SJSA1 (cell line): ENCODE data around the gene DNAJA4. TPM values are rescaled to one million over a fixed set of nuclear protein-coding genes. Genes with fewer than 3 reads are reported as not detected.

Source experiments
- DNase-seq, 2 experiments: peaks; one replicate each; pipeline ENCODE4 v3.0.0-alpha.2; 2015 to 2020; ENCODE audit warnings: low spot score in 2 of 2, low read depth in 1 of 2
- H3K27ac ChIP-seq: fragments of 250-450 bp; sonication (Bioruptor Pico); 2 replicates; pipeline ENCODE4 v1.5.1; 2020; ENCODE audit warnings: mild to moderate bottlenecking, moderate library complexity
- H3K27me3 ChIP-seq: fragments of 250-450 bp; sonication (Bioruptor Pico); replicated peaks from 2 replicates; pipeline ENCODE4 v1.5.1; 2020; ENCODE audit warnings: mild to moderate bottlenecking, moderate library complexity
- H3K36me3 ChIP-seq: fragments of 250-450 bp; sonication (Bioruptor Pico); 2 replicates; pipeline ENCODE4 v1.5.1; 2020; ENCODE audit warnings: mild to moderate bottlenecking
- H3K4me1 ChIP-seq: fragments of 250-450 bp; sonication (Bioruptor Pico); replicated peaks from 2 replicates; pipeline ENCODE4 v1.6.1; 2021; ENCODE audit warnings: mild to moderate bottlenecking
- H3K4me3 ChIP-seq: fragments of 250-450 bp; sonication (Bioruptor Pico); 2 replicates; pipeline ENCODE4 v1.5.1; 2020; ENCODE audit warnings: mild to moderate bottlenecking
- H3K9me3 ChIP-seq: fragments of 250-450 bp; sonication (Bioruptor Pico); replicated peaks from 2 replicates; pipeline ENCODE4 v1.5.1; 2020; ENCODE audit warnings: mild to moderate bottlenecking
- total RNA-seq: library from RNA; depleted of rRNA; stranded (reverse); fragments of >200 nt; shearing (Covaris generic); gene quantifications from 2 replicates; pipeline ENCODE4 v1.2.3, GENCODE V29; 2014; rRNA removed

Gene DNAJA4
- total RNA-seq, 1 experiment from 2014 or later: 0.16 TPM

DNA sequence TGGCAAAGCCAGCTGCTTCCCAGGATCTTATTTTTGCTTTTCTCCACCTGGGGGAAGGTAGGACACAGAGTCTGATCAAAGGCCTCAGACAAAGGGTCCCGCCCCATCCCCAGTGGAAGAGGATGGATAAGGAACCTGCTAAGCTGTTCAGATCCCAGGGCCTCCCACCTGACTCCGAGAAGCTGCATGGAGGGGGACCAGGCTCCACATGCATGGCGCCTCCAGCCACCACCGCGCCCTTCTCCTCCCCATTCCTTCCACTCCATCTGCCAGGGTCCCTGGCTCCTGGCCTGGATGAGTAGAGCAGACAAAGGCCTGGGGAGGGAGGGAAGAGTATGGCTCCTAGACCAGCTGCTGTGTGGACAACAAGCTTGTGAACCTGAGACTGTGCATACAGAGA, 55.8 kb downstream of the DNAJA4 start:
- DNase-seq: no peak

DNA sequence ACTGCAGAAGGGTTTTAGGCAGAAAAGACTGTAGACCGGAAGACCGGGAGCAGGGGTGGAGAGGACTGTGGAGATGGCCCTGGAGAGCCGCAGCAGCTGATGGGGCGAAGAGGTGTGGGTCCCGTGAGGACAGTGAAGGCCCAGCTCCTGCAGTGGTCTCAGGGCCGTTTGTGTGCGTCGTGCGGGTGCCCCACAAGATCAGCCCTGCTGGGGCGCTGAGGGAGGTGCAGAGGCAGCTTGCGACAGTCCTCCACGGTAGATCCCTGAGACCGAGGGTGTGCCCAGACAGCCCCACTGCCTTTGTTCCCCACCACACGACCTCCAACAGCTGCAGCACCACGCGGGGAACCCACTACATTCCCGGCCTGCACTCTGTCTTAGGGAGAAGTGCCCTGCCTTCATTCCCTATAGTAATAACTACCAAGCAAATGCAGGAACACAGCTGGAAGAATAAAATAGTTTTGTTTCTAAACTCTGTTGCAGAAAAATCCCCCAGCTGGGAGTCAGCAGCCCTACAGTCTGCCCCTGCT, 56.7 kb downstream of the DNAJA4 start:
- peak overlapping the region; percentile 82; the same call in 1 of the 2 replicates for H3K27ac ChIP-seq
- H3K4me1 ChIP-seq: peaks cover 36% of the 10 kb centered on the region
- DNase-seq: no peak
- no peaks in the 10 kb centered on the region for H3K36me3 ChIP-seq
- H3K4me3 ChIP-seq: no peak overlapping the region
- no peaks in the 10 kb centered on the region for H3K27me3 ChIP-seq
- H3K9me3 ChIP-seq: no peaks in the 10 kb centered on the region

More for the DNA sequence above, 55.8 kb downstream of the DNAJA4 start:
- Histone ChIP-seq H3K9me3 (no peaks in the 10 kb centered on the region), H3K27me3 (no peaks in the 10 kb centered on the region), H3K27ac (no peak overlapping the region), H3K4me3 (no peak overlapping the region), H3K36me3 (no peaks in the 10 kb centered on the region), H3K4me1 (peaks cover 28% of the 10 kb centered on the region)

DNA sequence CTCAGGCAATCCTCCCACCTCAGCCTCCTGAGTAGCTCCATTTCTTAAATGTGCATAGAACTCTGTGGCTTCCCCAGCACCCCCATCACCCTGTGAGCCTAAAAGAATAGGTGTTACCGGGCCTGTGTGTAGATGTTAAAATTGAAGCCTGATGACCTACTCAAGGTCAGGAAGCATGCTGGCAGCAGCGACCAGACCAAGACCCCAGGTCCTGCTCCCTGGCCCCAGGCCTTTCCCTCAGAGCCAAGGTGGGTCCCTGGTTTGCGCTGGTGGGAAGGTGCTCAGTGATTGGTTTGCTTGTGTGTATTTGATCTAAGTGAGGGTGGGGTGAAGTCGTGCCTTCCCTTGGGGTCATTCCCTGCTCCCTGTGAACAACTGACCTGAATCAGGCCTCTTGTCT, 57.4 kb downstream of the DNAJA4 start:
- Histone ChIP-seq H3K27me3 (no peaks in the 10 kb centered on the region), H3K4me3 (no peak overlapping the region), H3K4me1 (peaks cover 36% of the 10 kb centered on the region), H3K36me3 (no peaks in the 10 kb centered on the region), H3K27ac (peak overlapping the region; percentile 82), H3K9me3 (no peaks in the 10 kb centered on the region)
- DNase-seq: no peak

DNA sequence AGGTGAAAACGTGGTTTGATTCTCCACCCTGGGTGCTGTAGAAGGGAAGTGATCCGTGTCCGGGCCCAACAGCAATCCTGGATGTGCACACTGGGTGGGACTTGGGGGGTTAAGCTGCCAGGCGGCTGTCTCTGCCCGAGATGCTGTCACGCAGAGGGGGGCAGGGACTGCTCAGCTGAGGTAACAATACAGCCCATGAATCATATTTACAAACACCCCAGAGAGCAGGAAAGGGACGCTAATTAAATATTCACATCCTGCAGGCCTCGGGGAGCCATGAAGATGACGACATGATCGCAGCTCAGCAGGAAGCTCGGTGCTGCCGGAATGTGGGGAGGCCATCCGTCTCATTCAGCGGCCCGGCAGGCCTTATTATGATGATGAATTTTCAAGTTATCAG, 57.9 kb downstream of the DNAJA4 start:
- peak overlapping the region; percentile 82 for H3K27ac ChIP-seq
- peak; percentile 89 to 94 for DNase-seq
- no peaks in the 10 kb centered on the region for H3K9me3 ChIP-seq
- no peak overlapping the region for H3K4me3 ChIP-seq
- H3K27me3 ChIP-seq: no peaks in the 10 kb centered on the region
- H3K4me1 ChIP-seq: peaks cover 36% of the 10 kb centered on the region
- no peaks in the 10 kb centered on the region for H3K36me3 ChIP-seq

DNA sequence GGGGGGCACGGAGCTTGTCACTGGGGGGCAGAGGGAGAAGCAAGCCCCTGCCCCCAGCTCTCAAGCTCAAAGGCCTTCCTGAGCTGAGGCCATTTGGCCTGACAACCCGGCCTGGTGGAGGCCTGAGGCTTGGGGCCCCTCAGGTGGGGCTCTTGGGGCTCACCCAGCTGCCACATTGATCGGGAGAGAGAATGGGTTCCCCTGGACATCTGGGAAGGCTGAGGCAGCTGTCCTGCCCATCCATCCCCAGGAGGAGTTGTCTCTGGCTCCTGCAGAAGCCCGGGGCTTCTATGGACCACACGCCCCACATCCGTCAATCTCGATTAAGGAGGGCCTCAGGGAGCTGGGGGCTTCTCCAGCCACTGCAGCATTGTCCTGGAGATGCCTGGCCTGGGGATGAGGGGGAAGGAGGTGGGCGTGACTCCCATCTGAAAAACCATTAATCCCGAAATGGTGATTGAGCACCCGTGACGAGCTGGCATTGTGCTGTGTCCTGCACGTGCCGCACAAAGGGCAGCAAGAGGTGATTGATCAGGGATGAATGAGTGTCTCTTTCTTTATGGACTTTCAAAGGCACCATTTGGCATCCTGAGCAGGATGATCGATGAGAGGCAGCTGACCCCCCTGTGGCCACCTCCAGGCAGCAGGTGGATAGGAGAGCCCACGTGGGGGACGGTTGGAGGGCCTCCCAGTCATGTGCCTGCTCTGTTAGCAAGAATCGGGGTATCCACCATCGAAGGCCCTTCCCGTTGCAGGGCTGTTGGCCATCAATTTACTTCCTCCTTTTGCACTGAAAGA, 58.6 kb downstream of the DNAJA4 start:
- no peak for DNase-seq
- H3K27me3 ChIP-seq: no peaks in the 10 kb centered on the region
- H3K27ac ChIP-seq: peak overlapping the region; percentile 82
- H3K36me3 ChIP-seq: no peaks in the 10 kb centered on the region
- H3K4me3 ChIP-seq: no peak overlapping the region
- H3K9me3 ChIP-seq: no peaks in the 10 kb centered on the region
- H3K4me1 ChIP-seq: peaks cover 36% of the 10 kb centered on the region

DNA sequence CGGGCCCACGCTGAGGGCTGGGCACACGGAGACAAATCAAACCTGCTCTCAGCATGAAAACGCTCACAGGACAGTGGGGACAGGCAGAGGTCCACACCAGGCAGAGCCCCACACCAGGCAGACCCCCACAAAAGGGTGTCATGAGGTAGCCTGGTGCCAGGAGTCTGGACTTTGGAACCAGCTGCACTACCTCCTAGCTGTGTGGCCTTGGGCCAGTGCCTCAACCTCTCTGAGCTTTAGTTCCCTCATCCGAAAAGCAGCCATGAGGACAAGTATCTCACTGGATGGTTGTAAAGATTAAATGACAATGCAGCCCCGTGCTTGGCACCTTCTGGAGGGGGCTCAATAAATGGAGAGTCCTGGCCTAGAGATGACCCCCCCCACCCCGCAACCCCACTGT, 59.3 kb downstream of the DNAJA4 start:
- H3K36me3 ChIP-seq: no peaks in the 10 kb centered on the region

DNA sequence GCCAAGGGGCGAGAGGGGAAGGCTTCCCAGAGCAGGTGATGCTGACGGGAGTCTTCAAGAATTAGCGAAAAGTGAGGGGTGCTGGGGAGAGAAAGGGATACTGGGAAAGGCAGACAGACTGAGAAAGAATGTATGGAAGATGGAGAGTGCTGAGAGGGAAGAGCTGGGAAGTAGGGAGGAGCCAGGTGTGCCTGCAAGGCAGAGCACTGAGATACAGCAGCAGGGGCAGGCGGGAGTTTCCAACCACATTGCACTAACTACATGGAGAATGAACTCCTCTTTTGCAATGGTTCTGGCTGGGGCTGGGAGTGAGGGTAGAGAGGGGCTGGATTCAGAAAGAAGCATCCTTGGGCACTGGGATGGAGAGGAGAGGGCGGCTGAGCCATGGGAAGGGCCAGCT, 59.8 kb downstream of the DNAJA4 start:
- Histone ChIP-seq H3K9me3 (no peaks in the 10 kb centered on the region), H3K27me3 (no peaks in the 10 kb centered on the region), H3K27ac (no peak overlapping the region), H3K4me3 (no peak overlapping the region), H3K36me3 (no peaks in the 10 kb centered on the region), H3K4me1 (peaks cover 36% of the 10 kb centered on the region)
- no peak for DNase-seq

More for the DNA sequence above, 59.3 kb downstream of the DNAJA4 start:
- H3K4me3 ChIP-seq: no peak overlapping the region
- no peak for DNase-seq
- H3K4me1 ChIP-seq: peaks cover 36% of the 10 kb centered on the region
- no peaks in the 10 kb centered on the region for H3K9me3 ChIP-seq
- H3K27me3 ChIP-seq: no peaks in the 10 kb centered on the region
- no peak overlapping the region for H3K27ac ChIP-seq

DNA sequence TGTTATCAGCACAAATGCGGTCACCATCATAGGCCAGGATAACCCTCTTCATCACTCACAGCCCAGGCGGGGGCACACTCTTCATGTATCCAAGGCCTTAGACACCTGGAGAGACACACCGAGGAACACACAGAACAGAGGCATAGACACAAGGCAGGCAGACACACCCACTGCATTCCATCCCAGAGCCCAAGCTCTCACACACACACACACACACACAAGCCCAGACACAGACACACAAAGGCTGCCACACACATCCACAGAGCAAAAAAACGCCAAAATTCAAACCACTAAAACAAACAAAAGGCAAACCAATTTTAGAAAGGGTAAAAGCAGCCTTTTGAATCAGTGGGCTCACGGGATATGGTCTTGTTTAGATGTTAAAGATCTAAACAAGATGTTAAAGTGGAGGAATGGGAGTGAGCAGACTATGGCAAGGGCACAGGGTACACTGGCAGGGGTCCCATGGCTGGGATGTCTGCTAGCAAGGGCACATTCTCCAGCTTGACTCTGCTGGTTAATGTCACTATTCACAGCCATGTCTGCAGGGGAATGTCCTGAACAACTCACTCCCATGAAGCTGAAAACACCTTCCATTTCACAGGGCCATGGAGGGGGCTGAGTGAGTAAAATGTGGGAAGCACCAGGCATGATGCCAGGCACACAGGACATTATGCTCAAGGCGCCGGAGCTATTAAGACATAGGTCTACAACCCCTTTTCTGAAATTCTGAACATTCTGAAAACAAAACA, 60.9 kb downstream of the DNAJA4 start:
- DNase-seq: peak; percentile 51 to 65
- no peaks in the 10 kb centered on the region for H3K9me3 ChIP-seq

DNA sequence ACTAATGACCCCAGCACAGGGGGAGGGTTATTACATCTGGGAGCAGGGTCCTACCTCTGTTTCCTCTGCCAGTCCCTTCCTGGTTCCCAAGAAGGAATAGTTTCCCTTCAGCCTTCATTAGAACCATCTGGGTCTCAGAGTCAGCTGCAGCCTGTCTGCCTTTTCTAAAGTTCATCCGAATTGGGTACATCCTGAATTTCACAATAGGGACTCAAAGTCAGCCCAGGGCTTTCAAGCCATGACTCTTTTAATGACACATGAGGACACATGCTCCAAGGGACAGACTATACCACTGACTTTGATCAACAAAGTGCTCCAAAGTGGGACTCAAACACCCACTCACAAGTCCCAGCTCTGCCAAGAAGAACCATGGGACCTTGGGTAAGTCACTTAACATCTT, 63.1 kb downstream of the DNAJA4 start:
- Histone ChIP-seq H3K27ac (no peak overlapping the region), H3K4me3 (no peak overlapping the region), H3K36me3 (no peaks in the 10 kb centered on the region), H3K9me3 (no peaks in the 10 kb centered on the region), H3K4me1 (peaks cover 26% of the 10 kb centered on the region), H3K27me3 (no peaks in the 10 kb centered on the region)
- no peak for DNase-seq

More for the DNA sequence above, 60.9 kb downstream of the DNAJA4 start:
- no peak overlapping the region for H3K27ac ChIP-seq
- no peaks in the 10 kb centered on the region for H3K27me3 ChIP-seq
- no peaks in the 10 kb centered on the region for H3K36me3 ChIP-seq
- no peak overlapping the region for H3K4me3 ChIP-seq
- H3K4me1 ChIP-seq: peaks cover 36% of the 10 kb centered on the region

DNA sequence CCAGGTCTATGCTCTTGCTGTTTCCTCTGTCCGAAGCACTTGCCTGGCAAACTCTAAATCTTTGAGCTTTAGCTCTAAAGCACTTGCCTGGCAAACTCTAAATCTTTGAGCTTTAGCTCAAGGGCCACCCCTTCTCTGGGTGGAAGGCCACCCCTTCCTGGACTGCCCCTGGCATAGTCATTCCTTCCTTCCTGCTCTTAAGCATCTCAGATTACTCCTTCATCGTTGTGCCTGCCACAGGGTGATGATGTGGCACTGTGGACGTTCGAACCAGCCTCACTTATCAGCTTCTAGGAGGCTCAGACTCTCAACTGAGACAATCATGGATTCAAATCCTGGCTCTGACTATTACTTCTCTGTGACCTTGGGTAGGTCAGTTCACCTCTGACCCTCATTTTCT, 65.3 kb downstream of the DNAJA4 start:
- Histone ChIP-seq H3K4me3 (no peak overlapping the region), H3K27ac (no peak overlapping the region), H3K4me1 (peaks cover 14% of the 10 kb centered on the region), H3K36me3 (no peaks in the 10 kb centered on the region), H3K27me3 (no peaks in the 10 kb centered on the region), H3K9me3 (no peaks in the 10 kb centered on the region; the same call in 1 of the 2 replicates)
- no peak for DNase-seq

Other genes starting within 250 kb of the DNAJA4 start
- 27.5 and 28.2 TPM in 2 replicates for gene TBC1D2B, start 186.9 kb upstream of the DNAJA4 start, total RNA-seq
- gene SH2D7, start 172.0 kb upstream of the DNAJA4 start, total RNA-seq: not detected in 2 replicates
- 3.2 and 3.8 TPM in 2 replicates for gene CIB2, start 133.1 kb upstream of the DNAJA4 start, total RNA-seq
- gene IDH3A, start 115.2 kb upstream of the DNAJA4 start, total RNA-seq: 64.6 and 66.8 TPM in 2 replicates
- gene ACSBG1, start 30.0 kb upstream of the DNAJA4 start, total RNA-seq: not detected in 2 replicates
- gene SKIC8, start 35.0 kb downstream of the DNAJA4 start, total RNA-seq: 103 and 171 TPM in 2 replicates
- gene CRABP1, start 75.8 kb downstream of the DNAJA4 start, total RNA-seq: not detected in 2 replicates
- 16.3 and 23.8 TPM in 2 replicates for gene IREB2, start 173.7 kb downstream of the DNAJA4 start, total RNA-seq
- 4.1 and 9.4 TPM in 2 replicates for gene HYKK, start 243.0 kb downstream of the DNAJA4 start, total RNA-seq